Spleen (tissue), 7 donors: ENCODE data around the gene GNB1L.

Experiments
- CTCF ChIP-seq, 11 experiments: fragments of 200-600 bp in 7 of 11; fragments of 450-650 bp in 4 of 11; sonication (generic) in 4 of 11; IDR thresholded peaks in 8 of 11; conservative IDR thresholded peaks in 3 of 11; 1 replicate in 7 of 11; 2 replicates in 4 of 11; pipeline versions ENCODE4 v1.4.0 to v1.8.0; 2016 to 2021; ENCODE audit warnings: antibody characterized with exemption in 11 of 11, inconsistent platforms in 4 of 11, mild to moderate bottlenecking in 1 of 11
- POLR2A ChIP-seq, 3 donors: fragments of 450-650 bp; IDR thresholded peaks; one replicate each; pipeline ENCODE4 v1.5.1; 2017; ENCODE audit warnings: antibody characterized with exemption in 3 of 3, mild to moderate bottlenecking in 1 of 3
- POLR2AphosphoS5 ChIP-seq, 3 donors: sonication (generic); formaldehyde crosslinking; IDR thresholded peaks; one replicate each; pipeline ENCODE4 v1.5.1; 2017; ENCODE audit warnings: antibody characterized with exemption in 3 of 3
- donor health status: DM: no; HTN: no; CAD: no; lungs with moderate emphysema.
- donor health status: DM: no; HTN: no; CAD: no.
- donor health status: DM: no; HTN: no; CAD: no.

DNA sequence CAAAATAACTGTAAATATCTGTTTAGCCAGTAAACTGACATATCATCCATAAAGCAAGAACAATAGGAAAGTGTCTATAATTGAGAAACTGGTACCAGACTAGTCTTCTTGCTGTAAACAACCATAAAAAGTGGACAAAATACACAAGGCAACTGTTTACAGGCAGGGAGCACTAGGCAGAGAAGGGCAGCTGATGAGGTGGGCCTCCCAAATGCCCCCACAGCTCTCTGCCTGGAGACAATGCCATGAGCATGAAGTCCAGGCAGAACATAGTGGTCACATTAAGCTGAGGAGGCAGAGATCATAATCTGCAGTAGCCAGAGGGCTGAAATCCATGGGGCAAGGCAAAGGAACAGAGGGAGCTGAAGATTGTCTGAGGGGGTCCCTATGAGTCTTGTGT lies 63.4 kb downstream of the GNB1L start:
- TF ChIP-seq POLR2AphosphoS5 (IDR thresholded peaks at IDR 0.05) (no peak), CTCF (IDR thresholded peaks at IDR 0.05 in 8 of 11, conservative IDR thresholded peaks at IDR 0.05 in 3 of 11) (no peak), POLR2A (IDR thresholded peaks at IDR 0.05) (no peak)
